GM11168 (cell line): ENCODE results near the gene SOCS1.
"Not testable (repeated sequence)": the region's sequence is repeated elsewhere in the genome, so short reads cannot be mapped to it uniquely, and the experiment has no call there.

Experiments
- in situ Hi-C: fragments of 300-500 bp; cut with MboI; formaldehyde crosslinking; loops from one replicate; pipeline ENCODE4 v1.12.0; 2022; ENCODE audit warnings: low sequenced_read_pairs; ENCODE audit not compliant: unreplicated experiment

Gene SOCS1

GRCh38 chr16:11255737-11256660 is at the start of gene SOCS1:
TSS of gene SOCS1 (minus strand) at chr16:11256204. CDS start at chr16:11255478, 726 bp downstream.
- in situ Hi-C loops: no loop called here

- in situ Hi-C loops: no loop called here
Observed at GRCh38 chr16:11303405-11304138, 47.6 kb upstream of the SOCS1 start.

GRCh38 chr16:11302977-11303376 is 47.0 kb upstream of the SOCS1 start:
- in situ Hi-C loops: no loop called here

- in situ Hi-C loops: no loop called here
Observed at GRCh38 chr16:11301645-11302501, 45.9 kb upstream of the SOCS1 start.

GRCh38 chr16:11300560-11300892 is 44.5 kb upstream of the SOCS1 start:
- in situ Hi-C loops: no loop called here

- in situ Hi-C loops: no loop called here
Observed at GRCh38 chr16:11299865-11300559, 44.0 kb upstream of the SOCS1 start.

GRCh38 chr16:11298950-11299547 is 43.0 kb upstream of the SOCS1 start:
- in situ Hi-C loops: not testable (repeated sequence)

- in situ Hi-C loops: no loop called here
Observed at GRCh38 chr16:11298143-11298900, 42.3 kb upstream of the SOCS1 start.

GRCh38 chr16:11297492-11298142 is 41.6 kb upstream of the SOCS1 start:
- in situ Hi-C loops: no loop called here

- in situ Hi-C loops: no loop called here
Observed at GRCh38 chr16:11296706-11297491, 40.9 kb upstream of the SOCS1 start.

GRCh38 chr16:11296351-11296705 is 40.3 kb upstream of the SOCS1 start:
- in situ Hi-C loops: no loop called here

GRCh38 chr16:11295672-11296071 is 39.7 kb upstream of the SOCS1 start:
- in situ Hi-C loops: no loop called here

- in situ Hi-C loops: no loop called here
Observed at GRCh38 chr16:11292076-11292748, 36.2 kb upstream of the SOCS1 start.

GRCh38 chr16:11291091-11291703 is 35.2 kb upstream of the SOCS1 start:
- in situ Hi-C loops: no loop called here

- in situ Hi-C loops: no loop called here
Observed at GRCh38 chr16:11290102-11290893, 34.3 kb upstream of the SOCS1 start.

- in situ Hi-C loops: not testable (repeated sequence)
Observed at GRCh38 chr16:11289696-11290095, 33.7 kb upstream of the SOCS1 start.
